Neural progenitor cell (in vitro differentiated cells): ENCODE results near the gene FBF1. TPM values are rescaled to one million over a fixed set of nuclear protein-coding genes. Genes with fewer than 3 reads are reported as not detected.
A peak's percentile ranks its signal among the peaks of the same experiment; 100 is the strongest.
"Not testable (repeated sequence)": the region's sequence is repeated elsewhere in the genome, so short reads cannot be mapped to it uniquely, and the experiment has no call there.

ENCODE experiments used
- DNase-seq: peaks from one replicate; pipeline ENCODE4 v3.0.0-alpha.2; 2016; ENCODE audit warnings: low spot score
- H2AFZ ChIP-seq: fragments of 200-600 bp; sonication (generic); replicated peaks from 2 replicates; pipeline ENCODE4 v1.6.1; 2016; ENCODE audit warnings: antibody characterized with exemption
- H3F3A ChIP-seq: fragments of 200-600 bp; sonication (generic); 2 replicates; pipeline ENCODE4 v1.6.1; 2016; ENCODE audit warnings: antibody characterized with exemption, low read depth
- H3K27ac ChIP-seq: fragments of 200-600 bp; sonication (generic); 2 replicates; pipeline ENCODE4 v1.5.1; 2016; ENCODE audit warnings: mild to moderate bottlenecking
- H3K27me3 ChIP-seq: fragments of 200-600 bp; sonication (generic); 2 replicates; pipeline ENCODE4 v1.6.1; 2016; ENCODE audit warnings: mild to moderate bottlenecking, moderate library complexity
- H3K36me3 ChIP-seq: fragments of 200-600 bp; sonication (generic); 2 replicates; pipeline ENCODE4 v1.5.1; 2016
- H3K4me1 ChIP-seq: fragments of 200-600 bp; sonication (generic); 2 replicates; pipeline ENCODE4 v1.6.1; 2016; ENCODE audit warnings: mixed run types
- H3K4me2 ChIP-seq: fragments of 200-600 bp; sonication (generic); 2 replicates; pipeline ENCODE4 v1.6.1; 2016
- H3K4me3 ChIP-seq: fragments of 200-600 bp; sonication (generic); 2 replicates; pipeline ENCODE4 v1.5.1; 2016
- H3K79me2 ChIP-seq: fragments of 200-600 bp; sonication (generic); 2 replicates; pipeline ENCODE4 v1.6.1; 2016; ENCODE audit warnings: low read depth
- H3K9ac ChIP-seq: fragments of 200-600 bp; sonication (generic); 2 replicates; pipeline ENCODE4 v1.6.1; 2016
- H3K9me3 ChIP-seq: fragments of 200-600 bp; sonication (generic); 2 replicates; pipeline ENCODE4 v1.5.1; 2016; ENCODE audit warnings: low read depth
- H4K20me1 ChIP-seq: fragments of 200-600 bp; sonication (generic); 2 replicates; pipeline ENCODE4 v1.6.1; 2016; ENCODE audit warnings: low read depth
- H3K27ac Mint-ChIP-seq: 3 replicates; pipeline ENCODE4 v1.8.0; 2021; ENCODE audit warnings: mixed read lengths
- H3K27me3 Mint-ChIP-seq: 2 replicates; pipeline ENCODE4 v1.8.0; 2022; ENCODE audit warnings: low read depth, mild to moderate bottlenecking, inconsistent platforms, moderate library complexity, mixed read lengths; ENCODE audit not compliant: insufficient read depth
- H3K36me3 Mint-ChIP-seq: 3 replicates; pipeline ENCODE4 v1.8.0; 2021; ENCODE audit warnings: mixed read lengths
- H3K4me1 Mint-ChIP-seq: 3 replicates; pipeline ENCODE4 v1.8.0; 2021; ENCODE audit warnings: mixed read lengths
- H3K4me3 Mint-ChIP-seq: 3 replicates; pipeline ENCODE4 v1.8.0; 2021; ENCODE audit warnings: mild to moderate bottlenecking, moderate library complexity, mixed read lengths
- H3K9me3 Mint-ChIP-seq: 3 replicates; pipeline ENCODE4 v1.8.0; 2020; ENCODE audit warnings: mixed read lengths
- EZH2 ChIP-seq: fragments of 200-600 bp; sonication (generic); IDR thresholded peaks from 2 replicates; pipeline ENCODE4 v1.6.1; 2017; ENCODE audit warnings: antibody characterized with exemption, mild to moderate bottlenecking, moderate library complexity
- EZH2phosphoT487 ChIP-seq: fragments of 200-600 bp; sonication (generic); IDR thresholded peaks from 2 replicates; pipeline ENCODE4 v1.6.1; 2017; ENCODE audit warnings: antibody characterized with exemption
- total RNA-seq: library from RNA; depleted of rRNA; stranded (reverse); fragments of >200 nt; gene quantifications from 2 replicates; pipeline ENCODE4 v1.2.3, GENCODE V29; 2015; ENCODE audit warnings: low replicate concordance
- TF ChIP-seq, protein P1 (sequence below): fragments of 200-600 bp; sonication (generic); IDR thresholded peaks from 2 replicates; pipeline ENCODE4 v1.5.1; 2017; ENCODE audit warnings: antibody characterized with exemption, mild to moderate bottlenecking

The FBF1 gene
- total RNA-seq, 1 donor from 2014 or later = 11.2 TPM

GRCh38 chr17:75872434-75873351 lies 68.1 kb downstream of the FBF1 start:
- no peaks in the 10 kb centered on the region for H3K9me3 Mint-ChIP-seq
- peaks cover 13% of the 10 kb centered on the region for H3F3A ChIP-seq
- H3K27ac ChIP-seq = no peak overlapping the region
- peaks cover 33% of the 10 kb centered on the region for H3K4me1 Mint-ChIP-seq
- H3K9ac ChIP-seq = no peak overlapping the region
- H3K79me2 ChIP-seq = no peaks in the 10 kb centered on the region
- peaks cover 21% of the 10 kb centered on the region for H3K27me3 Mint-ChIP-seq
- no peaks in the 10 kb centered on the region for H4K20me1 ChIP-seq
- H3K9me3 ChIP-seq = no peaks in the 10 kb centered on the region
- no peak overlapping the region for H3K4me2 ChIP-seq
- peaks cover 20% of the 10 kb centered on the region for H3K27me3 ChIP-seq
- peaks cover 6% of the 10 kb centered on the region for H3K4me1 ChIP-seq
- H2AFZ ChIP-seq = no peak overlapping the region
- no peak overlapping the region for H3K27ac Mint-ChIP-seq
- H3K36me3 Mint-ChIP-seq = no peaks in the 10 kb centered on the region
- H3K36me3 ChIP-seq = no peaks in the 10 kb centered on the region
- TF ChIP-seq, protein P1, sequence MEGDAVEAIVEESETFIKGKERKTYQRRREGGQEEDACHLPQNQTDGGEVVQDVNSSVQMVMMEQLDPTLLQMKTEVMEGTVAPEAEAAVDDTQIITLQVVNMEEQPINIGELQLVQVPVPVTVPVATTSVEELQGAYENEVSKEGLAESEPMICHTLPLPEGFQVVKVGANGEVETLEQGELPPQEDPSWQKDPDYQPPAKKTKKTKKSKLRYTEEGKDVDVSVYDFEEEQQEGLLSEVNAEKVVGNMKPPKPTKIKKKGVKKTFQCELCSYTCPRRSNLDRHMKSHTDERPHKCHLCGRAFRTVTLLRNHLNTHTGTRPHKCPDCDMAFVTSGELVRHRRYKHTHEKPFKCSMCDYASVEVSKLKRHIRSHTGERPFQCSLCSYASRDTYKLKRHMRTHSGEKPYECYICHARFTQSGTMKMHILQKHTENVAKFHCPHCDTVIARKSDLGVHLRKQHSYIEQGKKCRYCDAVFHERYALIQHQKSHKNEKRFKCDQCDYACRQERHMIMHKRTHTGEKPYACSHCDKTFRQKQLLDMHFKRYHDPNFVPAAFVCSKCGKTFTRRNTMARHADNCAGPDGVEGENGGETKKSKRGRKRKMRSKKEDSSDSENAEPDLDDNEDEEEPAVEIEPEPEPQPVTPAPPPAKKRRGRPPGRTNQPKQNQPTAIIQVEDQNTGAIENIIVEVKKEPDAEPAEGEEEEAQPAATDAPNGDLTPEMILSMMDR = no peak
- TF ChIP-seq EZH2 (no peak), EZH2phosphoT487 (no peak)
- no peak overlapping the region for H3K4me3 Mint-ChIP-seq
- DNase-seq = no peak
- H3K4me3 ChIP-seq = no peak overlapping the region

- H3K4me1 ChIP-seq, H3K27ac ChIP-seq, H3K9me3 Mint-ChIP-seq, H3K4me3 Mint-ChIP-seq, H3K27me3 ChIP-seq, DNase-seq, H4K20me1 ChIP-seq, H3K9ac ChIP-seq, H3K36me3 ChIP-seq, H3K4me3 ChIP-seq, H3K36me3 Mint-ChIP-seq, H3K4me2 ChIP-seq, H3K9me3 ChIP-seq, H3F3A ChIP-seq, H3K79me2 ChIP-seq, H3K27me3 Mint-ChIP-seq: not testable (repeated sequence)
- H2AFZ ChIP-seq = peak overlapping the region; percentile 75
- H3K4me1 Mint-ChIP-seq = peaks cover 26% of the 10 kb centered on the region
- peak overlapping the region; percentile 68 for H3K27ac Mint-ChIP-seq
Observed at GRCh38 chr17:75870228-75870627, 70.6 kb downstream of the FBF1 start.

- no peak overlapping the region for H3K4me2 ChIP-seq
Observed at GRCh38 chr17:75869282-75870141, 71.3 kb downstream of the FBF1 start.

DNA sequence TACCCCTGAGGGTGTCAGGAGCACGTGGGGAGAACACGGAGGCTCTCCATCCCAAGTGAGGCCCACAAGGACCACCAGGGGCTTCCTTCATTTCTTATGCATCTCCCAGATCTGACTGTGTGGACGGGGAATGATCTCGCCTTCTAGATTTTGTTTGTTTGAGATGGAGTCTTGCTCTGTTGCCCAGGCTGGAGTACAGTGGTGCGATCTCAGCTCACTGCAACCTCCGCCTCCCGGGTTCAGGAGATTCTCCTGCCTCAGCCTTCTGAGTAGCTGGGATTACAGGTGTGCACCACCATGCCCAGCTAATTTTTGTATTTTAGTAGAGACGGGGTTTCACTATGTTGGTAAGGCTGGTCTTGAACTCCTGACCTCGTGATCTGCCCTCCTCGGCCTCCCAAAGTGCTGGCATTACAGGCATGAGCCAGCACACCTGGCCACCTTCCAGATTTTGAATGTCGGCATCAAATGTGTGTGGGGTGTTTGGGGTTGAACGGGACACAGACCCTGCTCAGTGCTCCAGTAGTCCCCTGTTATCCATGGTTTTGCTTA lies 72.0 kb downstream of the FBF1 start:
- not testable (repeated sequence) for H3K79me2 ChIP-seq, H3K9me3 ChIP-seq, H3K4me3 Mint-ChIP-seq, H3K9me3 Mint-ChIP-seq, H3K4me1 ChIP-seq, H3K9ac ChIP-seq, H3K27ac ChIP-seq, H3K36me3 ChIP-seq, H3K36me3 Mint-ChIP-seq, DNase-seq, H3F3A ChIP-seq, H3K4me2 ChIP-seq, H3K4me3 ChIP-seq, H2AFZ ChIP-seq, H3K27me3 Mint-ChIP-seq, H4K20me1 ChIP-seq, H3K27me3 ChIP-seq
- H3K27ac Mint-ChIP-seq = peak overlapping the region; percentile 94
- peaks cover 35% of the 10 kb centered on the region for H3K4me1 Mint-ChIP-seq

More at GRCh38 chr17:75869282-75870141, 71.3 kb downstream of the FBF1 start:
- Mint-ChIP-seq H3K27me3 (peaks cover 7% of the 10 kb centered on the region), H3K9me3 (no peaks in the 10 kb centered on the region), H3K36me3 (no peaks in the 10 kb centered on the region), H3K27ac (peak overlapping the region; percentile 94), H3K4me1 (peaks cover 31% of the 10 kb centered on the region), H3K4me3 (no peak overlapping the region)
- Histone ChIP-seq H3K79me2 (no peaks in the 10 kb centered on the region), H3F3A (peaks cover 8% of the 10 kb centered on the region), H3K9ac (no peak overlapping the region), H3K27ac (no peak overlapping the region), H3K4me1 (no peaks in the 10 kb centered on the region), H4K20me1 (no peaks in the 10 kb centered on the region), H3K4me3 (no peak overlapping the region), H2AFZ (peak overlapping the region; percentile 75), H3K9me3 (no peaks in the 10 kb centered on the region), H3K27me3 (no peaks in the 10 kb centered on the region), H3K36me3 (no peaks in the 10 kb centered on the region)
- TF ChIP-seq EZH2phosphoT487 (no peak), EZH2 (no peak)
- DNase-seq = no peak

DNA sequence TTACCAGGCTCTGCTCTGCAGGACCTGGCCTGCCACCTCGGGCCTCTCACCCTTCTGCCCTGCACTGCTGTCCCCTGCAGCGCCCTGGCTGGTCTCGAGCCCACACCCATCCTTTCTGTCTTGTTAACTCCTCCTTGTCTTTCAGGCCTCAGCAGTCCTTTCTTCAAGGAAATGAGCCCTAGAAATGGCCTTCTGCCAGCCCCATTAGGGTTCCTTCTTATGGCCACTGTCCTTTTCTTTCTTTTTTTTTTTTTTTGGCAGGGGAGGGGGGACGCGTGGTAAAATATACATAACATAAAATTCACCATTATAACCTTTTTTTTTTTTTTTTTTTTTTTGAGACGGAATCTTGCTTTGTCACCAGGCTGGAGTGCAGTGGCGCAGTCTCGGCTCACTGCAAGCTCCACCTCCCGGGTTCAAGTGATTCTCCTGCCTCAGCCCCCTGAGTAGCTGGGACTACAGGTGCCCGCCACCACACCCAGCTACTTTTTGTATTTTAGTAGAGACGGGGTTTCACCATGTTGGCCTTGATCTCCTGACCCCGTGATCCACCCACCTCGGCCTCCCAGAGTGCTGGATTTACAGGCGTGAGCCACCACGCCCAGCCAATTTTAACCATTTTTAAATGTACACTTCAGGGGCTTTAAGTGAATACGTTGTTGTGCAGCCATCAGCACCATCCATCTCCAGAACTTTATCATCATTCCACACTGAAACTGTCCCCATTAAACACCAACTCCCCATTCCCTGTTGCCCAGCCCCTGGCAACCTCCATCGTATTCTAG lies 75.2 kb downstream of the FBF1 start:
- not testable (repeated sequence) for H3K9me3 ChIP-seq, H3K36me3 ChIP-seq, H3K27ac ChIP-seq, H3K4me3 ChIP-seq, H3K27me3 ChIP-seq, H3K9ac ChIP-seq, H3K79me2 ChIP-seq, H4K20me1 ChIP-seq, H3K27me3 Mint-ChIP-seq, H3K4me3 Mint-ChIP-seq, H3F3A ChIP-seq, H3K4me1 ChIP-seq, H3K36me3 Mint-ChIP-seq, H3K9me3 Mint-ChIP-seq, DNase-seq, H3K4me2 ChIP-seq
- H2AFZ ChIP-seq = peak overlapping the region; percentile 73
- Mint-ChIP-seq H3K27ac (peak overlapping the region; percentile 25), H3K4me1 (peaks cover 34% of the 10 kb centered on the region)

- peak overlapping the region; percentile 73 for H2AFZ ChIP-seq
- H3K9ac ChIP-seq, H3K27ac ChIP-seq, H3K4me2 ChIP-seq, H3K4me3 Mint-ChIP-seq, H3K36me3 Mint-ChIP-seq, H3K4me3 ChIP-seq, H3K4me1 ChIP-seq, H3K27me3 Mint-ChIP-seq, H3K36me3 ChIP-seq, DNase-seq, H3F3A ChIP-seq, H3K79me2 ChIP-seq, H3K9me3 Mint-ChIP-seq, H3K27me3 ChIP-seq, H3K9me3 ChIP-seq, H4K20me1 ChIP-seq: not testable (repeated sequence)
- peaks cover 27% of the 10 kb centered on the region for H3K4me1 Mint-ChIP-seq
- peak overlapping the region; percentile 57 for H3K27ac Mint-ChIP-seq
Observed at GRCh38 chr17:75864887-75865286, 76.0 kb downstream of the FBF1 start.
